Panc1 (cell line): ENCODE results near the gene PYM1. TPM values are rescaled to one million over a fixed set of nuclear protein-coding genes. Genes with fewer than 3 reads are reported as not detected.

ENCODE experiments used
- ATAC-seq: fragments of 200-7000 bp; cut with Tn5 transposase; 2 replicates; pipeline ENCODE4 v1.9.1; 2020; ENCODE audit warnings: mild to moderate bottlenecking, moderate library complexity
- BruUV-seq: library from RNA; stranded (reverse); fragments of 400-500 nt; replicated peaks from 2 replicates; lab custom pipeline; 2021; lab: Mats Ljungman, UMichigan
- CTCF ChIA-PET: fragments of 300-600 bp; sonication (Branson Sonifier 250); formaldehyde crosslinking; loops from one replicate; lab custom pipeline; 2022; ENCODE audit warnings: antibody characterized with exemption; lab: Charles Lee
- POLR2A ChIA-PET: fragments of 300-600 bp; sonication (Branson Sonifier 250); formaldehyde crosslinking; loops from one replicate; lab custom pipeline; 2022; ENCODE audit warnings: antibody characterized with exemption; lab: Charles Lee
- DNase-seq: peaks from one replicate; pipeline ENCODE4 v3.0.0-alpha.2; 2010; ENCODE audit warnings: low read depth, low spot score
- H3K27ac ChIP-seq: 2 replicates; pipeline ENCODE4 v1.5.1; 2011; ENCODE audit warnings: mild to moderate bottlenecking, low read length, inconsistent platforms
- H3K27me3 ChIP-seq: fragments of 200-500 bp; sonication (Bioruptor generic); 2 replicates; pipeline ENCODE4 v1.6.0; 2014; ENCODE audit warnings: low read length, inconsistent platforms; ENCODE audit not compliant: control insufficient read depth, insufficient read depth
- H3K36me3 ChIP-seq: fragments of 200-500 bp; sonication (Bioruptor generic); 2 replicates; pipeline ENCODE4 v1.5.1; 2014; ENCODE audit warnings: inconsistent platforms, mild to moderate bottlenecking, low read length, moderate library complexity; ENCODE audit not compliant: control insufficient read depth, insufficient read depth
- H3K4me1 ChIP-seq: 2 replicates; pipeline ENCODE4 v1.5.1; 2011; ENCODE audit warnings: inconsistent platforms, mild to moderate bottlenecking, low read length, moderate library complexity; ENCODE audit not compliant: control insufficient read depth, insufficient read depth
- H3K4me3 ChIP-seq, 2 experiments: 2 replicates each; pipeline ENCODE4 v1.5.1; 2011 to 2012; ENCODE audit warnings: low read depth in 2 of 2, low read length in 2 of 2, mild to moderate bottlenecking in 2 of 2, inconsistent platforms in 1 of 2, moderate library complexity in 1 of 2
- H3K9me3 ChIP-seq: fragments of 200-500 bp; sonication (Bioruptor generic); 2 replicates; pipeline ENCODE4 v1.5.1; 2014; ENCODE audit warnings: low read depth, mild to moderate bottlenecking, inconsistent platforms, low read length, moderate library complexity; ENCODE audit not compliant: control insufficient read depth, insufficient read depth
- POLR2AphosphoS5 ChIP-seq: IDR thresholded peaks from 2 replicates; pipeline ENCODE4 v1.6.1; 2012; ENCODE audit warnings: mild to moderate bottlenecking, low read depth, low read length, moderate library complexity
- REST ChIP-seq, 2 experiments: IDR thresholded peaks; 2 replicates each; pipeline ENCODE4 v1.6.1; 2011 to 2012; ENCODE audit warnings: low read depth in 2 of 2, control low read depth in 1 of 2, low read length in 1 of 2, mild to moderate bottlenecking in 1 of 2, moderate library complexity in 1 of 2; ENCODE audit not compliant: insufficient read depth in 1 of 2
- SIN3A ChIP-seq: IDR thresholded peaks from 2 replicates; pipeline ENCODE4 v1.6.1; 2012; ENCODE audit warnings: low read depth, mild to moderate bottlenecking, low read length, moderate library complexity, borderline replicate concordance; ENCODE audit not compliant: insufficient read depth
- TCF7L2 ChIP-seq: IDR thresholded peaks from 2 replicates; pipeline ENCODE4 v1.6.1; 2011; ENCODE audit warnings: mild to moderate bottlenecking, low read depth, low read length, inconsistent platforms
- in situ Hi-C: cut with HindIII; loops from 2 replicates; pipeline ENCODE4 v1.10.0; 2016; ENCODE audit warnings: low sequenced_read_pairs, low pct_unique_long_range_greater_than_20kb
- intact Hi-C: fragments of 100-400 bp; cut with micrococcal nuclease; formaldehyde crosslinking; loops from one replicate; pipeline ENCODE4 v1.10.0; 2022; ENCODE audit not compliant: unreplicated experiment
- total RNA-seq: library from RNA; stranded (reverse); gene quantifications from one replicate; pipeline ENCODE4 v1.2.1, GENCODE V29; 2021; ENCODE audit not compliant: unreplicated experiment
- TF ChIP-seq, protein P1 (sequence below): fragments of 450-650 bp; IDR thresholded peaks from 2 replicates; pipeline ENCODE4 v1.5.1; 2017; ENCODE audit warnings: mild to moderate bottlenecking

Gene PYM1
- total RNA-seq, 1 experiment from 2014 or later = 32.2 TPM

- Histone ChIP-seq H3K9me3 (no peaks in the 10 kb centered on the region), H3K4me3 (no peak overlapping the region), H3K36me3 (no peaks in the 10 kb centered on the region), H3K27me3 (no peaks in the 10 kb centered on the region), H3K4me1 (no peaks in the 10 kb centered on the region), H3K27ac (no peak overlapping the region)
- no peak for TF ChIP-seq REST (IDR thresholded peaks at IDR 0.05; ENCODE audit: insufficient read depth in 1 of 2, low read depth in 2 of 2, low read length in 1 of 2)
- no peak for TF ChIP-seq SIN3A
- no peak for TF ChIP-seq POLR2AphosphoS5
- TF ChIP-seq TCF7L2 = no peak
- TF ChIP-seq, protein P1, sequence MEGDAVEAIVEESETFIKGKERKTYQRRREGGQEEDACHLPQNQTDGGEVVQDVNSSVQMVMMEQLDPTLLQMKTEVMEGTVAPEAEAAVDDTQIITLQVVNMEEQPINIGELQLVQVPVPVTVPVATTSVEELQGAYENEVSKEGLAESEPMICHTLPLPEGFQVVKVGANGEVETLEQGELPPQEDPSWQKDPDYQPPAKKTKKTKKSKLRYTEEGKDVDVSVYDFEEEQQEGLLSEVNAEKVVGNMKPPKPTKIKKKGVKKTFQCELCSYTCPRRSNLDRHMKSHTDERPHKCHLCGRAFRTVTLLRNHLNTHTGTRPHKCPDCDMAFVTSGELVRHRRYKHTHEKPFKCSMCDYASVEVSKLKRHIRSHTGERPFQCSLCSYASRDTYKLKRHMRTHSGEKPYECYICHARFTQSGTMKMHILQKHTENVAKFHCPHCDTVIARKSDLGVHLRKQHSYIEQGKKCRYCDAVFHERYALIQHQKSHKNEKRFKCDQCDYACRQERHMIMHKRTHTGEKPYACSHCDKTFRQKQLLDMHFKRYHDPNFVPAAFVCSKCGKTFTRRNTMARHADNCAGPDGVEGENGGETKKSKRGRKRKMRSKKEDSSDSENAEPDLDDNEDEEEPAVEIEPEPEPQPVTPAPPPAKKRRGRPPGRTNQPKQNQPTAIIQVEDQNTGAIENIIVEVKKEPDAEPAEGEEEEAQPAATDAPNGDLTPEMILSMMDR = no peak
- DNase-seq (no peak), ATAC-seq (0 out of 2 replicates have a peak, but pooled peaks have one; percentile 44)
- in situ Hi-C loops (no loop called here), intact Hi-C loops (no loop called here)
- CTCF ChIA-PET = no interaction called here
- BruUV-seq = TSS peak; percentile 80
- POLR2A ChIA-PET = no interaction called here
These were observed 25.7 kb downstream of the PYM1 start for GRCh38 chr12:55901881-55902490.

DNA sequence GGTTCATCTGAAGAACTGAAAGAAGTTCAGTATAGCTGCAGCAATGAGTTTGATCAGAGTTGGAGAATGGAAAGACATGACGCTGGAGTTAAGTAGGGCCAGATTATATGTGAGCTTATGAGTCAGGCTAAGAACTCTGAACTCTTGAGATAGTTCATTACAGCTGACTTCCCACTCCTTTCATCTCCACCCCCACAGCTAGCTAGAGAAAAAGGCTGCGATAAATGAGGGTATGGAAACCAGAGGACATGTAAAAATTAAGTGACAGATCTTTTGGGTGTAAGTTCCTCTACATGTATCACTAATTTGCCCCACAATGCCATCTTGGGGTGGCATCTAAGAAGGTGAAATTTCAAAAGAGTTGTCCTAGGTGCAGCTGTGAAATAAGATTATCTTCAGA lies 28.6 kb downstream of the PYM1 start:
- Histone ChIP-seq H3K4me3 (no peak overlapping the region), H3K27me3 (no peaks in the 10 kb centered on the region), H3K4me1 (no peaks in the 10 kb centered on the region), H3K9me3 (no peaks in the 10 kb centered on the region), H3K27ac (no peak overlapping the region), H3K36me3 (no peaks in the 10 kb centered on the region)
- in situ Hi-C loops = no loop called here
- intact Hi-C loops = no loop called here
- ChIA-PET CTCF (no interaction called here), POLR2A (no interaction called here)
- BruUV-seq = no TSS peak
- TF ChIP-seq, protein P1 = no peak
- TF ChIP-seq POLR2AphosphoS5 (no peak), TCF7L2 (no peak), SIN3A (no peak), REST (IDR thresholded peaks at IDR 0.05; ENCODE audit: insufficient read depth in 1 of 2, low read depth in 2 of 2, low read length in 1 of 2) (no peak)
- no peak for ATAC-seq
- no peak for DNase-seq
